GM12864 (cell line): Measurements from ENCODE around the gene DLGAP4.

ENCODE experiments used
- DNase-seq: peaks from one replicate; pipeline ENCODE4 v3.0.0-alpha.2; 2011; ENCODE audit warnings: low read depth
- H3K4me3 ChIP-seq: 2 replicates; pipeline ENCODE4 v1.5.1; 2011; ENCODE audit warnings: mild to moderate bottlenecking, low read depth, low read length, control low read depth
- CTCF ChIP-seq: IDR thresholded peaks from 2 replicates; pipeline ENCODE4 v1.5.1; 2011; ENCODE audit warnings: low read depth, mild to moderate bottlenecking, moderate library complexity, low read length, control low read depth, inconsistent platforms; ENCODE audit errors: missing control alignments

Gene DLGAP4

GRCh38 chr20:36573103-36573797 is 267.1 kb downstream of the DLGAP4 start, which contains the start of gene TGIF2:
Gene TGIF2 (plus strand): TSS chr20:36573597. CDS start chr20:36578775, 5,178 bp downstream.
- peak within 1 kb of the TSS; percentile 92 for H3K4me3 ChIP-seq
- TF ChIP-seq CTCF = no peak
- DNase-seq = no peak

GRCh38 chr20:36573798-36574365 is 267.7 kb downstream of the DLGAP4 start:
- peak overlapping the region; percentile 92 for H3K4me3 ChIP-seq
- no peak for DNase-seq
- no peak for TF ChIP-seq CTCF

- no peak for DNase-seq
- peak overlapping the region; percentile 92 for H3K4me3 ChIP-seq
- no peak for TF ChIP-seq CTCF
Measured at GRCh38 chr20:36574366-36575135, 268.4 kb downstream of the DLGAP4 start.

GRCh38 chr20:36576081-36576445 is 269.9 kb downstream of the DLGAP4 start:
- no peak for DNase-seq
- TF ChIP-seq CTCF = no peak
- H3K4me3 ChIP-seq = no peak overlapping the region
